ENCODE measurements around the gene CHST15. TPM values are rescaled to one million over a fixed set of nuclear protein-coding genes. Genes with fewer than 3 reads are reported as not detected.

CHST15 gene, protein sequence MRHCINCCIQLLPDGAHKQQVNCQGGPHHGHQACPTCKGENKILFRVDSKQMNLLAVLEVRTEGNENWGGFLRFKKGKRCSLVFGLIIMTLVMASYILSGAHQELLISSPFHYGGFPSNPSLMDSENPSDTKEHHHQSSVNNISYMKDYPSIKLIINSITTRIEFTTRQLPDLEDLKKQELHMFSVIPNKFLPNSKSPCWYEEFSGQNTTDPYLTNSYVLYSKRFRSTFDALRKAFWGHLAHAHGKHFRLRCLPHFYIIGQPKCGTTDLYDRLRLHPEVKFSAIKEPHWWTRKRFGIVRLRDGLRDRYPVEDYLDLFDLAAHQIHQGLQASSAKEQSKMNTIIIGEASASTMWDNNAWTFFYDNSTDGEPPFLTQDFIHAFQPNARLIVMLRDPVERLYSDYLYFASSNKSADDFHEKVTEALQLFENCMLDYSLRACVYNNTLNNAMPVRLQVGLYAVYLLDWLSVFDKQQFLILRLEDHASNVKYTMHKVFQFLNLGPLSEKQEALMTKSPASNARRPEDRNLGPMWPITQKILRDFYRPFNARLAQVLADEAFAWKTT
- 148 TPM for total RNA-seq (ENCODE audit: unreplicated experiment)
- long read RNA-seq, full-length matches to known transcripts = 3 of 14 reads
- long read RNA-seq, partial matches to known transcripts = 4 of 14 reads
- long read RNA-seq, other reads (novel, unspliced or antisense) = 7 of 14 reads

DNA sequence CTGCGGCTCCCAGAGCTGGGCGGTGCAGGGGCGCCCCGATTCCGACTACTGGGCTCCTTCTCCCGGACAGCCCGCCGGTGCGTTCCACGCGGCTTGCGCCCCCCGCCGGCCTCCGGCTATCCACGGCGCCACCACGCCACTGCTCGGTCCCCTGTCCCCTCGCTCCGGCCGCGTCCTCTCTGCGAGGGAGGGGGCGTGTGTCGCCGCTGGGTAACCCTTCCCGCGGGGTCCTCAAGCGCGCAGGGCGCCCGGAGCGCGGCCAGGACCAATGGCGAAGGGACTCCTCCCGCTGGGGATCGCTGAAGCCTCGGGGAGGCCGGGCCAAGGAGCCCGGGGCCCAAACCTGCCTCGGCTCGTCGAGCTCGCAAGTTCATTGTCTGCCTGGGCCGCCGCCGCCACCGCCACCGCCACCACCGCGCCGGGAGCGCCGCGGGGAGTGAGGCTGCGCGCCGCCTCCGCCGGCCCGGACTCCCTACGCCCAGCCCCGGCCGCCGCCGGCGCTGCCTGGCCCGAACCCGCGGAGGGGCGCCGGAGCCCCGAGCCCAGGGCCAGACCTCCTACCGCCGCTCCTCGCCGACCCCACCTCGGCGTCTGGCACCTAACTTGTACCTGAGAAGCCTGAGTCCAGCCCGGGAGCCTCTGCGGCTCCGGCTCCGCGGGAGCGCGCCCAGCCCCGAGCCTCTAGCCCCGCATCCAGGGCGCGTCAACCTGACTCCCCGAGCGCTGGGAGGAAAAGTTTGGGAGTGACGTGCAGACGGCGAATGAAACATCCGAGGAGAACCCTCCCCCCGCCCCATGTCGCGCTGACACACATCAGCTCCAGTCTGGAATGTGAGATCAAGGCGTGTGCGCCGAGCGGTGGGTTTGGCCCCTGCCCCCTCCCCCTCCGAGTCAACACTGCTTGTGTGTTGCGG is at the start of gene CHST15:
CHST15 (minus strand) TSS at position 739 of the 914 bp plus-strand sequence. CDS start 47,386 bp downstream, outside the sequence.
- DNase-seq (ENCODE audit: low spot score) = peak; percentile 61
- Mint-ChIP-seq H3K4me1 (ENCODE audit: unreplicated experiment) (peaks cover 56% of the 10 kb centered on the region), H3K4me3 (ENCODE audit: unreplicated experiment) (peak within 1 kb of the TSS; percentile 89), H3K36me3 (ENCODE audit: low read depth, unreplicated experiment) (peaks cover 12% of the 10 kb centered on the region), H3K27ac (ENCODE audit: unreplicated experiment) (peak within 1 kb of the TSS; percentile 42), H3K27me3 (ENCODE audit: unreplicated experiment) (peaks cover 14% of the 10 kb centered on the region), H3K9me3 (ENCODE audit: unreplicated experiment) (no peaks in the 10 kb centered on the region)
- TF ChIP-seq, protein P1, sequence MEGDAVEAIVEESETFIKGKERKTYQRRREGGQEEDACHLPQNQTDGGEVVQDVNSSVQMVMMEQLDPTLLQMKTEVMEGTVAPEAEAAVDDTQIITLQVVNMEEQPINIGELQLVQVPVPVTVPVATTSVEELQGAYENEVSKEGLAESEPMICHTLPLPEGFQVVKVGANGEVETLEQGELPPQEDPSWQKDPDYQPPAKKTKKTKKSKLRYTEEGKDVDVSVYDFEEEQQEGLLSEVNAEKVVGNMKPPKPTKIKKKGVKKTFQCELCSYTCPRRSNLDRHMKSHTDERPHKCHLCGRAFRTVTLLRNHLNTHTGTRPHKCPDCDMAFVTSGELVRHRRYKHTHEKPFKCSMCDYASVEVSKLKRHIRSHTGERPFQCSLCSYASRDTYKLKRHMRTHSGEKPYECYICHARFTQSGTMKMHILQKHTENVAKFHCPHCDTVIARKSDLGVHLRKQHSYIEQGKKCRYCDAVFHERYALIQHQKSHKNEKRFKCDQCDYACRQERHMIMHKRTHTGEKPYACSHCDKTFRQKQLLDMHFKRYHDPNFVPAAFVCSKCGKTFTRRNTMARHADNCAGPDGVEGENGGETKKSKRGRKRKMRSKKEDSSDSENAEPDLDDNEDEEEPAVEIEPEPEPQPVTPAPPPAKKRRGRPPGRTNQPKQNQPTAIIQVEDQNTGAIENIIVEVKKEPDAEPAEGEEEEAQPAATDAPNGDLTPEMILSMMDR (IDR thresholded peaks at IDR 0.05; ENCODE audit: unreplicated experiment) = no peak

GRCh38 chr10:124142960-124143359 is 49.6 kb upstream of the CHST15 start:
- Mint-ChIP-seq H3K4me1 (ENCODE audit: unreplicated experiment) (peaks cover 6% of the 10 kb centered on the region), H3K4me3 (ENCODE audit: unreplicated experiment) (no peak overlapping the region), H3K27me3 (ENCODE audit: unreplicated experiment) (peaks cover 2% of the 10 kb centered on the region), H3K9me3 (ENCODE audit: unreplicated experiment) (no peaks in the 10 kb centered on the region), H3K36me3 (ENCODE audit: low read depth, unreplicated experiment) (no peaks in the 10 kb centered on the region), H3K27ac (ENCODE audit: unreplicated experiment) (no peak overlapping the region)
- no peak for DNase-seq (ENCODE audit: low spot score)
- TF ChIP-seq, protein P1 (IDR thresholded peaks at IDR 0.05; ENCODE audit: unreplicated experiment) = no peak

GRCh38 chr10:124142006-124142739 is 48.8 kb upstream of the CHST15 start:
- Mint-ChIP-seq H3K4me3 (ENCODE audit: unreplicated experiment) (no peak overlapping the region), H3K9me3 (ENCODE audit: unreplicated experiment) (no peaks in the 10 kb centered on the region)

GRCh38 chr10:124138883-124139348 is 45.5 kb upstream of the CHST15 start:
- Mint-ChIP-seq H3K36me3 (ENCODE audit: low read depth, unreplicated experiment) (no peaks in the 10 kb centered on the region), H3K27me3 (ENCODE audit: unreplicated experiment) (peaks cover 6% of the 10 kb centered on the region), H3K27ac (ENCODE audit: unreplicated experiment) (no peak overlapping the region), H3K4me3 (ENCODE audit: unreplicated experiment) (no peak overlapping the region), H3K9me3 (ENCODE audit: unreplicated experiment) (no peaks in the 10 kb centered on the region), H3K4me1 (ENCODE audit: unreplicated experiment) (no peaks in the 10 kb centered on the region)
- DNase-seq (ENCODE audit: low spot score) = no peak
- TF ChIP-seq, protein P1 (IDR thresholded peaks at IDR 0.05; ENCODE audit: unreplicated experiment) = no peak

More at GRCh38 chr10:124142006-124142739, 48.8 kb upstream of the CHST15 start:
- Mint-ChIP-seq H3K27me3 (ENCODE audit: unreplicated experiment) (peaks cover 8% of the 10 kb centered on the region), H3K4me1 (ENCODE audit: unreplicated experiment) (no peaks in the 10 kb centered on the region), H3K36me3 (ENCODE audit: low read depth, unreplicated experiment) (no peaks in the 10 kb centered on the region), H3K27ac (ENCODE audit: unreplicated experiment) (no peak overlapping the region)
- TF ChIP-seq, protein P1 (IDR thresholded peaks at IDR 0.05; ENCODE audit: unreplicated experiment) = no peak
- DNase-seq (ENCODE audit: low spot score) = no peak

All from endothelial cell (in vitro differentiated cells).